AG09309 (cell line): ENCODE results near the gene PLA2G15.

ENCODE experiments used
- DNase-seq: peaks from one replicate; pipeline ENCODE4 v3.0.0-alpha.2; 2010; ENCODE audit warnings: low read depth
- H3K4me3 ChIP-seq: 2 replicates; pipeline ENCODE4 v1.5.1; 2011; ENCODE audit warnings: mild to moderate bottlenecking, low read depth, low read length, moderate library complexity; ENCODE audit not compliant: control insufficient read depth
- CTCF ChIP-seq: IDR thresholded peaks from 2 replicates; pipeline ENCODE4 v1.5.1; 2011; ENCODE audit warnings: mild to moderate bottlenecking, low read depth, low read length, inconsistent platforms; ENCODE audit not compliant: insufficient read depth, control insufficient read depth; ENCODE audit errors: missing control alignments

The PLA2G15 gene

GRCh38 chr16:68235887-68236136, 9.4 kb upstream of the PLA2G15 start, which contains the start of gene ESRP2:
Gene ESRP2 (minus strand): TSS chr16:68236127. CDS start chr16:68236045, 82 bp downstream.
- TF ChIP-seq CTCF, result no peak
- DNase-seq, result no peak
- H3K4me3 ChIP-seq, result peak within 1 kb of the TSS; percentile 33

- H3K4me3 ChIP-seq, result no peak overlapping the region
- no peak for DNase-seq
- TF ChIP-seq CTCF, result no peak
Observed at GRCh38 chr16:68236137-68236825, 8.9 kb upstream of the PLA2G15 start.

GRCh38 chr16:68236826-68237242, 8.3 kb upstream of the PLA2G15 start:
- no peak for TF ChIP-seq CTCF
- DNase-seq, result no peak
- H3K4me3 ChIP-seq, result peak overlapping the region; percentile 33

GRCh38 chr16:68237243-68238028, 7.7 kb upstream of the PLA2G15 start:
- peak overlapping the region; percentile 45 for H3K4me3 ChIP-seq
- TF ChIP-seq CTCF, result no peak
- DNase-seq, result peak; percentile 86

GRCh38 chr16:68238029-68238345, 7.2 kb upstream of the PLA2G15 start:
- peak overlapping the region; percentile 45 for H3K4me3 ChIP-seq

GRCh38 chr16:68242085-68242484, 3.1 kb upstream of the PLA2G15 start:
- no peak for TF ChIP-seq CTCF
- no peak overlapping the region for H3K4me3 ChIP-seq

More at GRCh38 chr16:68238029-68238345, 7.2 kb upstream of the PLA2G15 start:
- TF ChIP-seq CTCF, result no peak
- DNase-seq, result no peak

More at GRCh38 chr16:68242085-68242484, 3.1 kb upstream of the PLA2G15 start:
- no peak for DNase-seq
